GM21786 (cell line): ENCODE results near the gene NFIA.

Source experiments
- ATAC-seq: cut with Tn5 transposase; IDR thresholded peaks from one replicate; pipeline ENCODE4 v1.9.1; 2021; ENCODE audit not compliant: unreplicated experiment

The NFIA gene

DNA sequence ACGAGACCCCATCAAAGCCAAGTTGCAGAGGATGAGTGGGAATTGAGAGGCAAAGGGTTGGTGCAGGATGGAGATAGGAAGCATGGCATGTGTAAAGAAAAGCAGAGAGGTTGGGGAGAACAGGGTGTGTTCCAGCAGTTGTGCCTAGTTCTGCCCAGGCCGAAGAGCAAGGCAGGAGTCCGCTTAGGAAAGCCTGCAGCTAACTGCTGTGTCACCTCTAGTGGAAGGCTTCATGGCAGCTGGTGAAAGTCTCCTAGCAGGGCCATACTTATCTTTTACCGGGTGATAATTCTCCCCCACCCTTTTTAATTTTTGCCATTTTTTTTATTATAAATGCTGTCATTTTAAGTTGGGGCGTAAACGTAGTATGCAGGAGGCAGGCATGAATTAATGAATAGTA is 93.6 kb downstream of the NFIA start:
- no peak for ATAC-seq

DNA sequence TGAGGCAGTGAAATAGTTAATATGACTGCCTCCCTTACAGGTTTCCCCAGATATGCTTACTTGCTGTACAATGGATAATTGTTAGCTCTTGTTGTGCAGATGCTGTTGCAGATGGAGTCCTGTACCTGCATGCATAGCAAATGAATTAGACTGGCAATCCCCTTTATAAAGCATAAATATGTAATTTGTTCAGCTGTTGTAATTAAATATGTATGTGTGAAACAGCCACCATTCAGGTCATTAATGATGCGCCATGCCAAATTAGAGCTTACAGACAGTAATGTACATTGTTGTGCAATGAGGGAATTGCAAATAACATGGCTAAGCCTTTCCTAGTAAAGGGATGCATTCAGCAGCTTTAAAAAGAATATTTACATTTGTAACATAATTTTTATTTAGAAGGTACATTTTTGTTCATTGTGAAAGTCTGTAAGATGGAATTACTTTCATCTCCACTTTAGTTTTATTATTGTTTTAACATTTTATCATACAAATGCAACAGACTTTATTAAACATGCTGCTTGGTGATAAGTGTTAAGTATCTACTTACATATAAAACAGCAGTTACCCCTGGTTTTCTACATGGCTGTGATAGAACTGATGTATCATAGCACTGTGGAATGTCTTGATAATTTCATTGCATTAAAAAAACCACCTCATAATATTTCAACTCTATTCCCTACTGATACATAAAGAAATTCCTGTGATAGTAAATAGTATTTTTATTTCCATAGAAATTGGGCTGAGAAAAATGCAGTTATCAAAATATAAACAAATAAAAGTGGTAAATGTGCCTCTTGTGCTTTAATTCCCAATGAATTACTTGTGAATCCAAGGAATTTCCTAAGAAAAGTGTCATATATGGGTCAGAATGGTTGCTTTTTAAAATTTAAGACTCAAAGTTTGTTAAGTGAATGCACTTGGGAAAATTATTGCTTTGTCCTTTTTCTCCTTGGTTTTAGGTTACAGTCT is 99.0 kb downstream of the NFIA start:
- ATAC-seq: no peak

GRCh38 chr1:61182049-61182448 is 99.7 kb downstream of the NFIA start:
- no peak for ATAC-seq

DNA sequence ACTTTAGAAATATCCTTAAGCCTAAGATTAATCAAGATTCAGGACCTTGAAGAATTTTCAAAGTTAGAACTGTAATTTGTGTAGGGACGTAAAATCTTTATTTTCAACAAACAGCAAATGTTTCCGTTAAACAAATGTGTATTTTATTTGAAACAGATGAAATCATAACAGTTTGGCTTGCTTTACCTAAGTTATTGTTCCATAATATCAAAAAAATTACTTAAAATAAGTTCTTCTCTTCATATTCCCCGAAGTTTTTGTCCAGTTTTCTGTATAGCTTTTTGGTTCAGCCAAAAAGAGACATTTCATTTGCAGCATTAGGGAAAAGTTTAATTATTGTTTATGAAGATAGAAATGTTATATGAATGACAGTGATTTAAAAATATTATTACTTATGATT is 100.1 kb downstream of the NFIA start:
- ATAC-seq: no peak

GRCh38 chr1:61183471-61184039 is 101.2 kb downstream of the NFIA start:
- ATAC-seq: no peak

DNA sequence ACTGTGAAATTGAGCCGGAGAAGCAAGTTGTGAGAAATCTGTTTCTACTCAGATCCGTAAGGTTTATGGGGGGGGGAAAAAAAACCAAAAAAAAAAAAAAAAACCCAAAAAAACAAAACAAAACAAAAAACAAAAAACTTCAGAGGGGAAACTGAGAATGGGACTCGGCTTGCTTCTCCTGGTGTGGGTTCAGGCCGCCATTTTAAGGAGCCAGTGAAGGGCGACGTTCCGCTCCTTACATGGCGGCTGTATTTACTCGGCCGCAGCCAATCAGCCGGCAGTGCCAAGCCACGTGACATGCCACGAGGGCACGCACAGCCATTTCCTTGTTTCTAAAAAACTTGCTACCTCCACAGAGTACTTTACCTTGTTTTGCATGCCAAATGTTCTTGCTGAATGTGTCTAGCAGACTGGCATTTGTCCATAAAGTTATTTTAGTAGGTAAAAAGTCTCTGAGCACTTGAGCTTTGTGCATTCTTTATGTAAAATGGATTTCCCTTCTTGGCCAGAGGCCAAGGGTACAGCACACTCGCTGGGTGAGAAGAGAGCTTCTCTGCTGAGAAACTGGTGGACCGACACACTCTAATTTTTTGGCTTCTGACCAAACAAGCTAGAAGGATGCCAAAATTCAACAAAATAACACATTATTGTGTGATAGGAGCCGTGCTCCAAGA is 101.8 kb downstream of the NFIA start:
- ATAC-seq: no peak

DNA sequence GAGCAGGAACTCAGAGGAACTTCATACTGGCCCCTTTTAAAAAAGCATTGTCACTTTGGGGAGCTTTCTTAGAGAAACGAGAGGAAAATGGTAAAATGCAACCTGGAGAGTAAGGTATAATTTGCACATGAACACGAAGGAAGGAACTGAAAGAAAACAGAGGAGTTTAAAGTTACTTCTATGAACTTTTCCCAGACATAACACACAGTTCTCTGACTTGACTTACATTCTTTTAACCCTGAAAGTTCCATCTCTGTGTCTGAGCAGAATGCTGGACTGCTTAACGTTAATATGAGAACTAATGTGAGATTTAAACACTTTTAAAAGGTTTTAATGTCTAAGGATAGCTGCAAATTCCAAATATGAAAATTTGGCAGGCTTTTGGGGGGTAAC is 102.3 kb downstream of the NFIA start:
- ATAC-seq: no peak

DNA sequence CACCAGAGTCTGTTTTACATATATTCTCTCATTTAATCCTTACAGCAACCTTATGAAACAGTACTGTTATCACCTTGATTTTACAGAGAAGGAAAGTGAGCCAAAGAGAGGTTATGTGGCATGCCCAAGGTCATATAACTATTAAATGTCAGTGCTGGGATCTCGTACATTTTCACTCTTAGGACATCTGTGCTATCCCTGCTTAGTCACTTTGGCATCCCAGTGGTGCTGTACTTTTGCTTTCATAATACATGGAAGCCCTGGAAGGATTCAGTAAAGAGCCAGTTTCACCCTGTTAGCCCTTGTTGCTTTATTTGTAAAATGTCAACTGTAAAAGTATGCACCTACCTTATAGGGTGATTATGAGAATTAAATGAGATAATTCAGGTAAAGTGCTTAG is 104.4 kb downstream of the NFIA start:
- ATAC-seq: no peak

DNA sequence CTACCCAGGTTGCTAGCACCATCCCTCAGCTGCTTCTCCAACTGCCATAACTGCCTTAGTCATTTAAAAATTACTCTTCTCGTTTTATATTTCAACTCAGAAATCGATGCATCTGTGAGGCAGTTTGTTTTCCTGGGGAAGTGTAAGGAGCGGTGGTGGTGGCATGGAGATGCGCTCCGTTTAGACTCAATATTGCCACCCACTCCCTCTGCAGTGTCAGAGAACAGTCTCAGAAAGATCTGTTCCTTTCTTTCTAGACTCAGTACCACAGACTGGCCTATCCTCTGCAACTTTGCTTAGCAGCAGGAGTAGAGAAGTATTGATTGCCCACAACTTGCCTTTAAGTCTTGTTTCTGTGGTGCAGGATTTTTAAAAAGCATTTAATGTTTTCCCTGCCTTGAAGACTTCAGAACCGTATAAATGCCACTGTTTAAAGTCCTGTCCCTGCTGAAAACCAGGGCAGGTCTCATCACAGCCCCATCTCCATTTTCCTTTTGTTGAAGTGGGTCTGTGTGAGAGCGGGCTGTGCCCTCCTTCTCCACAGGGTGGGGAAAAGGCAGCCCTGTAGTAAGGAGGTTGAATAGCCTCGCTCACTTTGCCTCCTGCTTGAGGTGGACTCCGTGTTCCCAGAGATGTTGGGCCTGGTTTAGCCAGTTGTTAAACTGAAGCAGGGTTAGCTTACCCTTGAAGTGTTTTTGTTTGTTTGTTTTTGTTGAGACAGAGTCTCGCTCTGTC is 105.2 kb downstream of the NFIA start:
- ATAC-seq: no peak

- ATAC-seq: no peak
These were observed 107.8 kb downstream of the NFIA start for GRCh38 chr1:61190153-61190552.

DNA sequence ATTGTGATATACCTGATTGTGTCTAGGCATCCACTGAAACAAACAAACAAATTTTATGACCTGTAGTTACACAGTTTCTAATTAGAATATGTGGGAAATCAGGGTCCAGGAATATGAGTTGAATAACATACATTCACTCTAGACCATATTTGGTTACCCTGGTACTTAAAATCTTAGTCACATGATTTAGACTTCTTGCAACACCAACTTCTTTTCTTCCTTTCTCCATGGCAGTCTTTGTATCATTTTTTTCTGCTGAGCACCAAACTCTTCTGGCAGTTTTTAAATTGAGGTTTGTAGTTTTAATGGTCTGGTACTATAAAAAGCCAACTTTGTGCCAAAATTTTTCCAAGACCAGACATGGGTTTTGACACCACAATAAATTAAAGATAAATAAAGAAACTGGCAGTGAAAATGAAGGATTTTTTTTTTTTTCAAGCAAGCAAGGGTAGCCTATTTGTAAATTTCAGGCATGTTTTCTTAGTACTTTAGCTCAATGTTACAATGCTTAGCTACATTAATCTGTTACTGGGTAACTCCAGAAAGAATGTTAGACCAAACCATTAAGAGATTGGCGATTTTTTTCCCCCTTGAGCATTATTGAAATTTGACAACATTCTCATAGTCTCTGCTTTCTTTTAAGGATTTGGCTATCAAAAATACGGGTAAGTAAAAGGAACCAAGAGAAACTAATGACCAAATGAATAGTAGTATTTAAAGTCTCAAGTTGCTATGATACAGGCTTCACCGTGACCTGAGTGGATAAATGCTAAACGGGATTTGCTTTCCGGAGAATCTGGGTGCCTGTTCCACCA is 108.5 kb downstream of the NFIA start:
- no peak for ATAC-seq

DNA sequence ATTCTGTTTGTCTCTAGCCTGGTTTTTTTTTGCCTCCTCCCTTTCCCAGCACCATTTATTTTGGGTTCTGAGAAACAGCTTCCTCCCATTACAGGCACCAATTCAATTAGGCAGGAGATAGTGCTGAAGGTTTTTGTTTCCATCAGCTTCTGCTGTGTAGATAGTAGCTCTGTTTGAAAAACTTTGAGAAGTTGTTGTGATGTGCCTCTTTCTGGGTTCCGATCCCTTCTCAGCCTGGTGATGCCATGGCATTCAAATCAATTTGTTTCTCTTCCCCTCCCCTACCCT is 109.0 kb downstream of the NFIA start:
- no peak for ATAC-seq

DNA sequence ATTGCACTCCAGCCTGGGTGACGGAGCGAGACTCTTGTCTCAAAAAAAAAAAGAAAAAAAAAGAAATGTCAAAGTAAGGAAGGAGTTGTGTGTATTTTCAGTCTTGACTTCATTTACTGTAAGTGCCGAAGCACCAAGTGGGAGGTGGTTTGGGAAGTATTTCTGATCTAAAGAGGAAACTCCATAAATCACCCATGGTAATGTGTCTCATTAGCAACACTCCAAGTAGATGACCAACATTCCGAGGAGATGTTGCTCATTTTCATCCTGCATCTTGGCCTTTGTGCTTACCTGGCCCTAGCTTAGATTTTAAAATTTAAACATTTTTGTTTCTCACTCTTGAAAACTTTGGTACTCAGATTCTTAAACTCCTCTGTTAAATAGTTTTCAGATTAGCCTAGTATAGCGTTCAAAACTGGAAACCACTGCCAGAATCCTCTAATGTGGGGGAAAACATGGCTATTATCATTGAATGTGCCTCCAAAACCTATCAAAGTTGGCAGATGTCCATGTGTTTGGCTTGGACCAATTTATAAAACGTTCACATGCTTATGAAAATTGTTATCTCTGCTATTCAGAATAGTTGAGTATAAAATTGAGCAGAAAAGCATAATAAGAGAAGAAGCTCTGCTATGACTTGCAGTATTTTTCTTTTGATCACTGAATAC is 110.4 kb downstream of the NFIA start:
- ATAC-seq: no peak

DNA sequence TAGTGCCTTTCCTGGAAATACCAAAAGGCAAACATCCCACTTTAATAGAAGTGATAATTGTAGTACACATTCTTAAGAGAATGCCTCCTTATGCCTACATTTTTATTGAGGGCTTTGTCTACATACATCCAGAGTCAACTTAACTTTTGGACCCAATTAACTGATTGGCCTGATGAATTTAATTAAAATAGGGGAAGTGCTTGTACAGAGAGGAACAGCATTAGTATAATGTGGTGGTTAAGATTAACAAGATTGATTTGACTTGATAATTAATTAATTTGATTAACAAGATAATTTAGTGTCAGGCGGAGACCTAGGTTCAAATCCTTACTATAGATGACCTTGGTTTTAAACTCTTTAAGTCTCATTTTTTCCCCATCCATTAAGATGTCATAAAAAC is 111.4 kb downstream of the NFIA start:
- ATAC-seq: no peak

GRCh38 chr1:61198554-61198953 is 116.2 kb downstream of the NFIA start:
- ATAC-seq: no peak

DNA sequence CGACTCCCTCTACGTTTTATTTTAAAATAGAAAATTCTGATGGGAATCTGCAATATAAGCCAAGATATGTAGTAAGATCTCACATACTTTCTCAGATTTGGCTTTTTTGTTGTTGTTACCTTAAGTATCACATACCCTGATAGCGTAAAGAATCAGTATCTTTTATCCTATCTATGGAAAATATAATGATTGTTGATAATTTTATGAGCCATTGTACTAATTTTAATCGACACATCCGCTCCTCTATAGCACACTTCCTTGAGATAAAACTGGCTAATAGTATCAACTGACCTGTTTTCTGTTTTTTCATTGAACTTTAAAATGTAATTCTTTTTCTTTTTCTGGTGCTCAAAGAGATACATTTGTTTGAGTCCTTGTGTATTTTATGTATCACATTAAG is 118.7 kb downstream of the NFIA start:
- no peak for ATAC-seq

DNA sequence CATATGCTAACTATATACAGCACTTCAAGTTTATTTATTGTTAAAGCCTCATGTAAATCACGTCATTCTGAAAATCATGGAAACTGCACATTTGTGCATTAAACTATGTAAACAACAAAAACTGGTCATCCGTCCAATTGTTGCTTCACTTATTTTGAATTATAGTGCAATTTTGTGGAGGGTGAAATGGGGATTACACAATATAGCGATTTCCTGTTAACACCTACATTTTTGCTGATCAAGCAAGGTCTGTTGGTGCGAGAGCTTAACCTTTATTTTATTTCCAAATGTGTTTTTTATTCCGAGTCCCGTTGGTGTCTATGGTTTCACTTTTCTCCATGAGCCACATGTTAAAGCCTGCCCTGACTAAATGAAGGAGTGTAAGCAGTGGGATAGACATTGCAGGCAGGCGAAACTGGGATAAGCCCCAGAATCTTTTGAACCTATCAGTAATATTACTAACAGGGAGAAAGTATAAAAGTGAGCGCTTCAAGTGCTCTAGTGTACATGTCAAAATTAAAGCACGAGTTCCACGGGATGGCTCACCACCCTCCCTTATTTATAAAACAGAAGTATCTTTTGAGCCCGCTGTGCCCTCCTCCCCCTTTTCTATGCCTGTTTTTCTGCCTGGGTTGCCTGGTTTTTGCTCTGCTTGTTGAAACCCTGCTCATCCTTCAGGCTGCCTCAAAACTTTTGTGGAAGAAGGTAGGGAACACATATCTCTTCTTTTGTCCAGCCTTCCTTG is 120.7 kb downstream of the NFIA start:
- ATAC-seq: no peak

DNA sequence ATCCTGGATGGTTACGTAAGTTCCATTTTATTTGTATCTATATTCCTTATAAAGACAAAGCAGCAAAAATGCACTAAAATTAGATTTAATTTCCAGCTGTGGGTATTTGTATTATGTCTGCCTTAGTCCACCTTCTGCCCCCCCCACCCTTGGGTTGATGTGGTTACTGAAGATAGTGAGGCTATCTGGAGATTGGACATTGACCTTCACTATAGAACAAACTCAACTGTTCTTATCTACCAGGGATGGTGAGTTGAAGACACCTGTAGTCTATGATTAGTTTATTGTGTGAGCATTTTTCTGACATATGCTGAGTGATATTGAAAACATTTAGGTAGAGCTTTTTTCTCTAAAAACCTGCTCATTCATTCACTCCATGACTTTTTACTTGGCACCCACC is 122.2 kb downstream of the NFIA start:
- no peak for ATAC-seq

- no peak for ATAC-seq
These were observed 125.1 kb downstream of the NFIA start for GRCh38 chr1:61207416-61207815.

GRCh38 chr1:61208172-61208571 is 125.8 kb downstream of the NFIA start:
- no peak for ATAC-seq
